Midbrain (tissue), 1 donor: ENCODE results near the gene MUS81.
"Not testable (repeated sequence)": the region's sequence is repeated elsewhere in the genome, so short reads cannot be mapped to it uniquely, and the experiment has no call there.

ENCODE experiments used
- DNase-seq: peaks from one replicate; lab custom pipeline; 2025; lab: John Stamatoyannopoulos, UW

Gene MUS81, protein sequence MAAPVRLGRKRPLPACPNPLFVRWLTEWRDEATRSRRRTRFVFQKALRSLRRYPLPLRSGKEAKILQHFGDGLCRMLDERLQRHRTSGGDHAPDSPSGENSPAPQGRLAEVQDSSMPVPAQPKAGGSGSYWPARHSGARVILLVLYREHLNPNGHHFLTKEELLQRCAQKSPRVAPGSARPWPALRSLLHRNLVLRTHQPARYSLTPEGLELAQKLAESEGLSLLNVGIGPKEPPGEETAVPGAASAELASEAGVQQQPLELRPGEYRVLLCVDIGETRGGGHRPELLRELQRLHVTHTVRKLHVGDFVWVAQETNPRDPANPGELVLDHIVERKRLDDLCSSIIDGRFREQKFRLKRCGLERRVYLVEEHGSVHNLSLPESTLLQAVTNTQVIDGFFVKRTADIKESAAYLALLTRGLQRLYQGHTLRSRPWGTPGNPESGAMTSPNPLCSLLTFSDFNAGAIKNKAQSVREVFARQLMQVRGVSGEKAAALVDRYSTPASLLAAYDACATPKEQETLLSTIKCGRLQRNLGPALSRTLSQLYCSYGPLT

DNA sequence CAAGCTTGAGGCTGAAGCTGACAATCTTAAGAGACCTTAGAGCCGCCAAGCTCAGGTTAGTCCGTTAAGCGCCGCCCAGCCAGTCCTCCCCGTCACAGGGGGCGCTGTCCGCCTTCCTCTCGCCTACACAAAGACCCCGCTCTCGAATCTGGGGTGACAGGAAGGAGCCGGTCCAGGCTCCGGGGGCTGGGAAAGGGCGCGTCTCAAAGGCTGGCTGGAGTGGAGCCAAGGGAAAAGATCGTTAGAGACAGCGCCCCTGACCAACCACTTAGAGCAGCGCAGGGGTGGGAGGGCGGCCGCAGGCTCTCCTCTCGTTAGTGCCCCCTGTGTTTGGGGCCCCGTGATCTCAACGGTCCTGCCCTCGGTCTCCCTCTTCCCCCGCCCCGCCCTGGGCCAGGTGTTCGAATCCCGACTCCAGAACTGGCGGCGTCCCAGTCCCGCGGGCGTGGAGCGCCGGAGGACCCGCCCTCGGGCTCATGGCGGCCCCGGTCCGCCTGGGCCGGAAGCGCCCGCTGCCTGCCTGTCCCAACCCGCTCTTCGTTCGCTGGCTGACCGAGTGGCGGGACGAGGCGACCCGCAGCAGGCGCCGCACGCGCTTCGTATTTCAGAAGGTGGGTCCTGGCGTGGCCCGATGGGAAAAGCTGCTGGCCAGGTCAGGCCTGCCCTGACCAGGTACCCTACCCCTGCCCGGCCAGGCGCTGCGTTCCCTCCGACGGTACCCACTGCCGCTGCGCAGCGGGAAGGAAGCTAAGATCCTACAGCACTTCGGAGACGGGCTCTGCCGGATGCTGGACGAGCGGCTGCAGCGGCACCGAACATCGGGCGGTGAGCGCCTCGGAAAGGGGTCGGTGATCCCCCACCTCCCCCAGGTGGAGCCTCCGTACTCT lies at the start of gene MUS81:
Gene MUS81, plus strand, starts transcription at position 156 of the 887 bp plus-strand sequence. Its CDS starts 321 bp downstream, at position 477.
- DNase-seq, result peak; percentile 94

DNA sequence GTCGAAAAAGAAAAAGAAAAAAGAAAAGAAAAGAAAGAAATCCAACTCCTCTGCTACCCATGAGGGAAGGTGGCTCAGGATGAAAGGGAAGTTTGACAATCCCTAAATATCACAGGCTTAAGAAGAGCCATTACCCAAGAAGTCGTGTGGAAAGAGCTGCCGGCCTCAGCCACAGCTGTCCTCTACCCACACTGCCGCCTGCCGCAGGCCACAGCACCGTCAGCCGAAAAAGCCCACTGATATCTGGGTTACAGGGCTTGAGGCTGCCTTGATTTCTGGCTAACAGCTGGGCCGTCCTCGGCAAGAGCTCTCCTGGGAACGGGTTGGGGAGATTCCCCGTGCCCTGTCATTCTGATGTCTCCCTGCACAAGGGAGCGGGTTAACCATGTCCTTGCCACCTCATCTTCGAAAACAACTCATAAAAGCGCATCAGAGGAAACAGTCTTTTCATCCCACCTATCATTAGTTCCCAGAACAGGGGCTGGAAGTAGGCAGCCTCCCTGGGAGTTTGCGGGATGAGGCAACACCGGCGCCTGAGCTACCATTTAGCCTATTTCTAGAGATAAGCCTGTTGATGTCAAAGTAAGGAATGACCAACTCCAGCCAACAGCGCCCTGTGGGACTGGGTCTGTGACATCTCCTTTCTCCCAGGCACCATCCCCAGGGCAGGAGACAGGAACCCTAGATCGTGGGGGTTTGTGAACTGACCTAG lies 48.3 kb upstream of the MUS81 start:
- DNase-seq, result no peak

DNA sequence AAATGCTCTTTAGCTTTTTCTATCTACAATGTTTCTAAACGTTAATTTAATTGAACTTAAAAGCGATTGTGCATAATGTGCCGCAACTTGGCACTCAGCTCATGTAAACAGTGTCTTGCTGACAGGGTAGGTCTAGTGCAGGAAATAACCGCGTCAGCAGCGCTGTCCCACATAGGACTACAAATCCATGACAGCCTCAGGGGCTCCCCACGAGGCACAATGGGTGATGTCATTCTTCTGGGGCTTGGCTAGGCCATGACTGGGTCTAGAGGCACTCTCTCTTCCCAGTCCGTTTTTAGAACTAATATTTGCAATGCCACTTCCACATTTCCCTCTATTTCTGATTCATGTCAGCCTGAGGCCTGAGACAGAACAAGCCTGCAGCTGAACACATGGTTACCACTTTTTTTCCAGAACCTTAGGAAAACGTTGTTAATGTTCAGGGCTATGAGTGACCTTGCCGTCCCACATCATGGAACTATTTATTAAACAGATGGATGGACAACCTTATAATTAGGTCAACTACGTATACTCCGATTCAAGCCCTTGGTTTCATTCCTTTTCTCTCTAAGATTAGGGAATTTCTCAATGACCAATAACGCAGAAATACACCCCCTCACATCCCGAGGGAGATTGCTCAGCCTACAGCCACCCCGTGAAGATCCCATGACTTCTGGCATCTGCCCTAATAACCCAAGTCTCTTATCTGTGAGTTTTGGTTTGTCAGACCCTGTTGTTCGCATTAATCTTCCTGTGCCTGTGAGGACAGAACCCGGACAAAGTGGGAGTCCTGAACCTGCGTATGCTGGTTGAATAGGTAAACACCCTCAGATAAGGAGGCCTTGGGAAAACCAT lies 45.9 kb upstream of the MUS81 start:
- DNase-seq, result no peak

DNA sequence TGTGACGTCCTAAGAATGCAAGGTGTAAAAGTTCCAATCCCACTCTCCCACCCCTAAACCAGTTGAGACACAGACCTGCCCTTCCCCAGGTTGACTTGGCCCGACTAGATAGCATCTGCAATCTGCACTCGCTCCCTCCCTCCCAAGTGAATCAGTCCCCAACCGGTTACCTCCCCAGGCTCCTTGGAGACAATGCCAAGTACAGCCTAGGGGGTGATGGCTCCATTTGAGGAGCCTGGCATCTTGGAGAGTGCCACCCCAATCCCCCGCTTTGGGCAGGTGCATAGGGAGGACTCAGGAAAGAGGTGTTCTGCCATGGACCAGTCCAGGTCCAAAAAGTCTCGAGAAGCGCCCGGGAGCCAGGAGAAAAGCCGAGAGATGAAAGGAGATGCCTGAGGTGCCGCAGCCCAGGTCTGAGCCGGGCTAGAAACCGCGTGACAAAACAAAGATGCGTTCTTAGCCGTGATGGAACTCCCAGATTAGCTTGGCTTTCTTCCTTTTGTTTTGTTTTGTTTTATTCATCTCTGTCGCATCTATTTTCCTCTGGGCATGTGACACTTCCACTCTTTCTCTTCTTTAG lies 45.2 kb upstream of the MUS81 start:
- DNase-seq, result no peak

DNA sequence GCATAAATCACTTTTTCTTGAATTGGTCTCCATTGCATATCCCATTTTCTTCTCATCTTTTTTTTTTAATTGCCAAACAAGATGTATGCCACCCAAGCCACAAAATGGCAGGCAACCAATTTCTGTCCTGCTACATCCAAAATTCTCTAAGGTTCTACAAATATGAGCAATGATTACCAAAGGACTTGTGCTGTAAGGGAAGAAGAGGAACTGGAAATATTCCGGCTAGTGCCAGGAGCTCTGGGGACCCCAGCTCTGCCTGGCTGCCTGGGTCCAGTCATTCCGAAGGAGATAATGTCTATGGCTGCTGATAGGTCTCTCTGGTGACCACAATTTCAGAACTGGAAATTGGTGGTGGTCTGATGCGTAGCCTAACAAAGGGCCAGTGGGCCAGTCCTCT lies 43.5 kb upstream of the MUS81 start:
- no peak for DNase-seq

DNA sequence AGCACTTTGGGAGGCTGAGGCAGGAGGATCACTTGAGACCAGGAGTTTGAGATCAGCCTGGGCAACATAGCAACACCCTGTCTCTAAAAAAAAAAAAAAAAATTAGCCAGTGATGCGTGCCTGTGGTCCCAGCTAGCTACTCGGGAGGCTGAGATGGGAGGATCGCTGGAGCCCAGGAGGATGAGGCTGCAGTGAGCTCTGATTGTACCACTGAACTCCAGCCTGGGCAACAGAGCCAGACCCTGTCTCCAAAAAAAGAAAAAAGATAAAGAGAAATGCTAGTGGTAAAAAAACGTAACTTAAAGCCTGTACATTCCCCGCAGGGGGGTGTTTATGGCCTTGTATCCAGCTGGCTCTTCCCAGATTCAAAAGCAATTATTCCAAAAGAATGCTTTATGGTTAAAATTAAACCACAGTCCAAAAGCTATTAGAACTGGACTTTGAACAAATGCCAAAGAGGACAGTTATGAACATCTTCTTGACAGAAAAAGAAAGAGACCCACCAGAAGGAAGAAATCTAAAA lies 42.9 kb upstream of the MUS81 start:
- no peak for DNase-seq

DNA sequence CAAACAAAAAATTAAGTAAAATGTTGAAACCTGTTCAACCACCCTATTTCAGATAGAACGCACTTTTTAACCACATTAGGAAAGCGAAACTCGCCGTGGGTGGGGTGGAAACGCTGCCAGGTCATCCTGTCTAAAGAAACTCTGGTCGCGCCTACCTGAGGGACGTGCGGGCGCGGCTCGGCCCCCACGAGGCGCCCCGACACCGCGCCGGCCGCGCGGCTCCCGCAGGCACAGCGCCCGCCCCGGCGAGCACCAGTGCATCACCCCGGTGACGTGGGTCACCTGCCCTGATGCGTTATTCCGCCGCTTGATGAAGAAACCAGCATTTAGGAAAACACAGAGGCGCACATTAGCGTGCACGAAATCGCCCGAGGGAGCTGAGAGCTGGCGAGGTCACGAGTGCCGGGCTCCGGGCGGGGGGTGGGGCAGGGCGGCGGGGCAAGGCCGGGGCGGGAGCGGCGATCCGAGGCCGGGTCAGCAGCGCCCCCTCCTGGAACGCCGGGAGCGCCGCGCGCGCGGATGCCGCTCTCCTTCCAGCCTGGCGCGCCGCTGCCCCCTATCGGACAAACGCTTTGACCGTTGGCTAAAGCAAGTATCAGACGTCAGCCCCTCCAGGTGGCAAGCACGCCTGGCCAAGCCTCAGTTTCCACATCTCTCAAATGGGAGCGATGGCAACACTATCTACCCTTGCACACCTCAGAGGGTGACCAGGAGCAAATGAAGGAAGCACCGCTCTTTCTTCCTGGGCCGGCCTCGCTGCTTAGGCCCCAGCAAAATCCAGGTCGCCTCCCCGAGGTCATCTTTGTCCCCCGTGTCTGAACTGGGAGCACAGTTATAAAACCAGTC lies 42.2 kb upstream of the MUS81 start:
- DNase-seq, result peak; percentile 93

DNA sequence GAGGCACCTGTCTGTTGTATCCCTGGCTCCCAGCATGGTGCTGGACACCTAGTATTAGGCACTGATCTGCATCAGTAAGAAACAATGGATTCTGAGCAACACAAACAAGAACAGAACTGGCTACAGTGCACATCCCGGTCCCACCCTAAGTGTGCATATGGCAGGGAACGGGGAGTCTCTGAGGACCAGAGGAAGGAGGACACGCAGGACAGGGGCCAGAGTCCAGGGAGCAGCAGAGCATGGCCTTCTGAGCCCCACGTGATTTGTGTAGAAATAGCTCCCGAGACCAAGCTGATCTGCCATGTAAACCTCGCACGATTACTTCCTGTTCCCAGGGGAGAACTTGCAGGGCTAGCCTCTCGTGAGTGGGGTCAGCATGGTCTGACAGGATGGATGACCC lies 39.1 kb upstream of the MUS81 start:
- DNase-seq, result no peak

DNA sequence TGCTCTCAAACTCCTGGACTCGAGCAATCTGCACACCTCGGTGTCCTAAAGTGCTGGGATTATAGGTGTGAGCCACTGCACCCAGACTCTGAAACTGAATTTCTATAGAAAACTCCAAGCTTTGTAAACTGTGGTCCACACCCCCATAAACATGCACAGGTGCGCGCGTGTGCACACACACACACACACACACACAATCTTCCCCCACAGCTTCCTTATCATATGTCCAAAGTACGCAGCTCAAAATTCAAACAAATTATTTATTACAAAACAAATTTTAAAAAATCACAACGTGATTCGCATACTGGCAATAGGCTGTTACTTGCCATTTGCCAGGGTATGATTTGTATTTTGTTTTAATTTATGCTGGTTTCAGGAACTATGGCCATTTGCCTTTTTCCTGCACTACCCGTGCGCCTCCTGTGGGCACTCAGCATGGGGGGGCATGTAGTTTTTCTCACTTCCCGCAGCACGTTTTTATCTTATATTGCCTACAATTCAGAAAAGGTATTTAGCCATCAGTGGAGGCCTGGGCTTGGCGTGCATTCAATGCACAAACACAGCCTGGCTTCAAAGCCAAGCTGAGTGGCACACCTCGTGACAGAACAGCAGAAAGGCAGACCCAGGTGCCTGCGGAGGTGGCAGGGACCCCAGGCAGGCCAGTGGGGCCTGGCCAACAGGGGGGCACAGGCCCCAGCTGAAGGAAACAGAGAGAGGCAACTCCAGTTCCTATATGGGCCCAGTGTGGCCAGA lies 37.3 kb upstream of the MUS81 start:
- DNase-seq, result no peak

DNA sequence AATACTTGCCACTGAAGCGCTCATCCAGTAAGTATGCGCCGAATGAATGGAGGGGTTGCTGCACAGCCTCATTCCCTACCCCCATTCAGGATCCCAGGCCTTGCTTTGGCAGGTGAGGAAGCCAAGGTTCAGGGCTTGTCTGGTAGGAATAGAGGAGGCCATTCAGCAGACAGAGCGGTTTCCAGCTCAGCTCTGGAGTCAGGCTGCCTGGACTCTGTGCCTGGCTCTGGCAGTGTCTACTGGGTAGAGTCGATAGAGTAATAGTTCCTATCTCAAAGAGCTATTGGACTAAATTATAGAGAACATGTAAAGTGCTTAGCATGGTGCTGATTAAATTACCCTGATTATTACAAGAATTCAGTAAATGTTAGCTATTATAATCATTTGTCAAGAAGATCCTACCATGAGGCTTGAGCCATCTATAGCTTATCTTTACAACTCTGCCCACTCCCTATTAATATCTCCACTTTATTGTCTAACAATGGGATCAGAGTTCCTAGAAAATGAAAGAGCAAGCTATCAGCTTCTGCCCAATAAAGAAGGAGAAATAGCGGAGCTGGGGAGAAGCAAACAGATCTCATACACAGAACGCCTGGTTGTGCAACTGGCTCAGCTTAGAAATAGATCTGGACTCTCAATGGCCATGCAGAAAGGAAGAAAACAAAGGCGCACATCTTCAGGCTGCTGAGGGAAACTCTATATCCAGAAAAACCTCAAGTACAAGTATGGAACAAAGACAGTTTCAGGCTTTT lies 33.1 kb upstream of the MUS81 start:
- no peak for DNase-seq

DNA sequence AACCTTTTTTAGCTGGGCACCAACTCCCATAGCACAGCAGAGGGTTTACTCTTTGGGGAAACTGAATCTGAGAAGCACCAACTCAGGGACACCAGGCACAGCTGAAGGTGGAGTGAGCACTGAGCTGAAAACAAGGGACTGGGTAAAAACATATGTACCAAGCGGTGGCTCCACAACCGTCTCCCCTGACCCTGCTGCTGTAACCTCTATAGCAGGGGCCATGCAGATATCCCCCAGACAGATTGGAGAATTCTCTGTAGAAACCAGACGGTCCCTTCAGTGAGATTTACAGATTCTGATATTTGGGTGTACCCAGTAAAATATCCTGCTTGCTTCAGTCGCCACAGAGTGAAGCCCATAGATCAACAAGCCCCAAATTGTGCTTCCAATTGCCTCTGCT lies 30.8 kb upstream of the MUS81 start:
- DNase-seq, result no peak

DNA sequence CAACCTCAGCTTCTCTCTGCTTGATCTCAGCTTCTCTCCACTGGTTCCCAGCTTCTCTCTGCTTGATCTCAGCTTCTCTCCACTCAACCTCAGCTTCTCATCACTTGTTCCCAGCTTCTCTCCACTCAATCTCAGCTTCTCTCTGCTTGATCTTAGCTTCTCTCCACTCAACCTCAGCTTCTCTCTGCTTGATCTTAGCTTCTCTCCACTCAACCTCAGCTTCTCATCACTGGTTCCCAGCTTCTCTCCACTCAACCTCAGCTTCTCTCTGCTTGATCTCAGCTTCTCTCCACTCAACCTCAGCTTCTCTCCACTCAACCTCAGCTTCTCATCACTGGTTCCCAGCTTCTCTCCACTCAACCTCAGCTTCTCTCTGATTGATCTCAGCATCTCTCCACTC lies 28.0 kb upstream of the MUS81 start:
- DNase-seq, result not testable (repeated sequence)

DNA sequence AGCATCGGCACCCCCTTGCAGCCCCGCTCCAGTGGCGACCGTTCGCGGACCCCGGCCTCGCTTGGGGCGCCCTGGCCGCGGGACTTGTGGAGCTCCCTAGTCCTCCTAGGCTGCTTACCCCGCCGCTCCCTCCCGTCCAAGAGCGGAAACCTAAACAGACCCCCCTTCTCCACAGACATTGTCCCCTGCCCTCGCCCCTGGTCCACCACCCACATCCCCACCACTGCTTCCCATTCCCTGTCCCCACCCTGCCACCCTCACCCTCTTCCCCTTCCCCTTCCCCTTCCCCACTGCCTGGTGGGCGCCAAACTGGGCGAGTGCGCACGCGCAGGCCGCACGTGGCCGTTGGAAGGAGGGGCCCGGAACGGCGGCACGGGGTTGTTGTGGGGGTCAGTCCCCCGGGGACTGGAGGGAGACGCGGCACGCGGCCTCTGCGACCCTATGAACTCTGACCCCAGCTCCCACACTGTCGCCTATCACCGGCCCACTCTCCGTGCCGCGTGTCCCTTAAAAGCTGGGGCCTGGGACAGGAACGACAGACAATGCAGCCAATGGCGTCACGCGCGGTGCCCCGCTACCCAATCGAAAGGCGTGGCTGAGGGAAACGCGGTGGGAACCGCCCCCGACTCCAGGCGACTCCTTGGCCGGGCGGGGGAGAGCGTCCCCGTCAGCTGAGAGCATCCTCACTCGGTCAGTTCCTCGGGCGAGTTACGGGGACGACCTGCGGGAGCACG lies 26.8 kb upstream of the MUS81 start, which contains the start of gene SNX32:
Gene SNX32, plus strand, starts transcription at position 667 of the 734 bp plus-strand sequence. CDS start 103 bp downstream, outside the sequence.
- peak; percentile 95 for DNase-seq

DNA sequence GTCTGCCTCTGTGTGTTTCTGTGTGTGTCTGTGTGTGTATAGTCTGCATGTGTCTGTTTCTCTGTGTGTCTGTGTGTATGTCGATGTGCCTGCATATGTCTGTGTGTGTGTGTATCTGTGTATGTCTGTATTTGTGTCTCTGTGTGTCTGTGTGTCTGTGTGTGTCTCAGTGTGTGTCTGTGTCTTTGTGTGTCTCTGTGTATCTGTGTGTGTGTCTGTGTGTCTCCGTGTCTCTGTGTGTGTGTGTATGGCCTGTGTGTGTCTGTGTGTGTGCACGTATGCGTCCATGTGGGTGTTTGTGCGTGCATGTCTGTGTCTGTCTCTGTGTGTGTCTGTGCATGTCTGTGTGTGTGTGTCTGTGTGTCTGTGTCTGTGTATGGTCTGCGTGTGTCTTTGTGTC lies 26.0 kb upstream of the MUS81 start:
- DNase-seq, result no peak

DNA sequence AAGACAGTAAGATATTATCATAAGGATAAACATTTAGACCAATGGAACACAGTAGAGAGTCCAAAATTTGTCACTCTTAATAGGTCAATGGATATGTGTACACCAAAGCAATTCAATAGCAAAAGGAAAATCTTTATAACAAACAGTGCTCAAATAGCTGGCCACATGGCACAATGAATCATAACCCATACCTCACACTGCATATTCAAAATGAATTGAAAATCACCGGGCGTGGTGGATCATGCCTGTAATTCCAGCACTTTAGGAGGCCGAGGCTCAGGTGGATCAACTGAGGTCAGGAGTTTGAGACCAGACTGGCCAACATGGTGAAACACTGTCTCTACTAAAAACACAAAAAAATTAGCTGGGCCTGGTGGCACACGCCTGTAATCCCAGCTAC lies 18.1 kb upstream of the MUS81 start:
- DNase-seq, result no peak

DNA sequence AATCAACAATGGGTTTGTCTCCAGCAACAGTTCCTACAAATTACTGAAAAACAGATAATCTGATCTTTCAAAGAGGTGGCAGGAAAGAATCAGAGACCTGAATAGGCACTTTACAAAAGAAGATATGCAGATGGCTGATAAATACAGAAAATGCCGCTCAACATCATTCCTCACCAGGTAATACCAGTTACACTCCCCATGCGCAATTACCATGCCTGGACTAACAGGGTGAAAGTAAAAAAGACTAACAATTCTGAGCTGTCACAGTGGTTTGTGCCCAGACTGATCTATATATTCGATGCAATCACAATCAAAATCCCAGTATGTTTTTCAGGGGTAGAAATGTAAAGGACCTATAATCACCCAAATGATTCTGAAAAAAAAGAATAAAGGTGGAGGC lies 16.4 kb upstream of the MUS81 start:
- DNase-seq, result no peak

DNA sequence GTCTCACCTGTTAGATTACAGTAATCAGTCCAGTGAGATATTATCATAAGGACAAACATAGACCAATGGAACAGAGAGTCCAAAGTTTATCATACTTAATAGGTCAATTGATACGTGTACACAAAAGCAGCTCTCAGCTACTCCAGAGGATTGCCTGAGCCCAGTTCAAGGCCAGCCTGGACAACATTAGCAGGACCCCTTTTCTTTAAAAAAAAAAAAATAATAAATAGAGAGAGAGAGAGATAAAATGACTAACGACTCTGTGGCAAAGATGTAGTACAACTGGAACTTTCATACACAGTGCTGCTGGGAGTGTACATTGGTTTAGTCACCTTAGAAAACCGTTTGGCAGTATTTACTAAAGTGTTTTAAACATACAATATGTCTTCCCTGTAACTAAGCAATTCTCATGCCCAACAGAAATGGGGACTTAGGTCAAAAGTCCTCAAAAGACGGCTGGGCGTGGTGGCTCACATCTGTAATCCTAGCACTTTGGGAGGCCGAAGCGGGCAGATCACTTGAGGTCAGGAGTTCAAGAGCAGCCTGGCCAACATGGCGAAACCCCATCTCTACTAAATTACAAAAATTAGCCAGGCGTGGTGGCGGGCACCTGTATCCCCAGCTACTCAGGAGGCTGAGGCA lies 15.9 kb upstream of the MUS81 start:
- DNase-seq, result no peak
